HepG2 (cell line): ENCODE results near the gene ABCC10. TPM values are rescaled to one million over a fixed set of nuclear protein-coding genes. Genes with fewer than 3 reads are reported as not detected.

ENCODE experiments used
- BCLAF1 ChIP-seq: fragments of 450-650 bp; IDR thresholded peaks from 2 replicates; pipeline ENCODE4 v1.6.1; 2017; ENCODE audit warnings: mild to moderate bottlenecking
- CHD4 ChIP-seq: fragments of 200-600 bp; sonication (generic); IDR thresholded peaks from 2 replicates; pipeline ENCODE4 v1.7.0; 2017; ENCODE audit warnings: mild to moderate bottlenecking, low read length, borderline replicate concordance
- HNRNPK ChIP-seq: fragments of 200-400 bp; formaldehyde crosslinking; IDR thresholded peaks from 2 replicates; pipeline ENCODE4 v1.6.1; 2018; ENCODE audit warnings: low read length, low read depth, moderate library complexity, mild to moderate bottlenecking; ENCODE audit not compliant: poor library complexity, severe bottlenecking
- IRF2 ChIP-seq: IDR thresholded peaks from 2 replicates; pipeline ENCODE4 v1.6.1; 2018; ENCODE audit warnings: missing genetic modification reagents, missing compliant biosample characterization
- MEIS2 ChIP-seq: sonication (generic); formaldehyde crosslinking; IDR thresholded peaks from 2 replicates; pipeline ENCODE4 v1.9.0; 2021; ENCODE audit warnings: mild to moderate bottlenecking, missing genetic modification reagents
- MIXL1 ChIP-seq: IDR thresholded peaks from 2 replicates; pipeline ENCODE4 v1.6.1; 2016
- NFKB2 ChIP-seq: sonication (generic); formaldehyde crosslinking; IDR thresholded peaks from 2 replicates; pipeline ENCODE4 v1.4.0; 2020; ENCODE audit warnings: missing genetic modification reagents, borderline replicate concordance
- SIN3A ChIP-seq: IDR thresholded peaks from 2 replicates; pipeline ENCODE4 v1.6.1; 2011; ENCODE audit warnings: low read depth, mild to moderate bottlenecking, control low read depth, low read length, borderline replicate concordance
- THRA ChIP-seq: sonication (generic); formaldehyde crosslinking; IDR thresholded peaks from 2 replicates; pipeline ENCODE4 v1.4.0; 2020; ENCODE audit warnings: missing genetic modification reagents, borderline replicate concordance
- XBP1 ChIP-seq: sonication (generic); formaldehyde crosslinking; IDR thresholded peaks from 2 replicates; pipeline ENCODE4 v1.5.0; 2020; ENCODE audit warnings: missing genetic modification reagents
- ZNF136 ChIP-seq: sonication (generic); formaldehyde crosslinking; IDR thresholded peaks from 2 replicates; pipeline ENCODE4 v1.8.1; 2022; ENCODE audit warnings: low read depth, mild to moderate bottlenecking, moderate library complexity, missing genetic modification reagents
- ZNF224 ChIP-seq: sonication (generic); formaldehyde crosslinking; IDR thresholded peaks from 2 replicates; pipeline ENCODE4 v1.5.0; 2020; ENCODE audit warnings: mild to moderate bottlenecking, missing genetic modification reagents
- ZNF235 ChIP-seq: sonication (generic); formaldehyde crosslinking; IDR thresholded peaks from 2 replicates; pipeline ENCODE4 v1.8.1; 2023; ENCODE audit warnings: mild to moderate bottlenecking, missing genetic modification reagents, borderline replicate concordance
- ZNF253 ChIP-seq: sonication (generic); formaldehyde crosslinking; IDR thresholded peaks from 2 replicates; pipeline ENCODE4 v1.8.0; 2022; ENCODE audit warnings: mild to moderate bottlenecking, missing genetic modification reagents, borderline replicate concordance
- ZNF547 ChIP-seq: sonication (generic); formaldehyde crosslinking; IDR thresholded peaks from 2 replicates; pipeline ENCODE4 v1.5.1; 2020; ENCODE audit warnings: mild to moderate bottlenecking, missing genetic modification reagents
- ZNF562 ChIP-seq: sonication (generic); formaldehyde crosslinking; IDR thresholded peaks from 2 replicates; pipeline ENCODE4 v1.8.0; 2022; ENCODE audit warnings: missing genetic modification reagents, borderline replicate concordance
- ZNF569 ChIP-seq: sonication (generic); formaldehyde crosslinking; IDR thresholded peaks from 2 replicates; pipeline ENCODE4 v1.5.0; 2020; ENCODE audit warnings: mild to moderate bottlenecking, missing genetic modification reagents, moderate library complexity, borderline replicate concordance
- ZNF710 ChIP-seq: sonication (generic); formaldehyde crosslinking; IDR thresholded peaks from 2 replicates; pipeline ENCODE4 v1.5.0; 2020; ENCODE audit warnings: mild to moderate bottlenecking, missing genetic modification reagents, borderline replicate concordance
- polyA plus RNA-seq, 8 experiments: library from polyadenylated mRNA; depleted of rRNA in 3 of 8; stranded (reverse) in 7 of 8; unstranded in 1 of 8; fragments of >200 nt; fragmentation: Illumina TruSeq in 4 of 8; extraction: Trizol in 4 of 8; gene quantifications; 2 replicates each; pipeline versions ENCODE4 v1.2.1 to v1.2.3, GENCODE V29; 2011 to 2016; ENCODE audit warnings: low read depth in 4 of 8, missing spikeins in 1 of 8, mixed read lengths in 1 of 8; ENCODE audit not compliant: insufficient read depth in 1 of 8
- total RNA-seq, 5 experiments: library from RNA; depleted of rRNA; stranded (reverse); fragments of >200 nt; fragmentation: Illumina TruSeq; extraction: Trizol; gene quantifications; 2 replicates each; pipeline ENCODE4 v1.2.3, GENCODE V29; 2016; ENCODE audit warnings: low read depth in 1 of 5

Gene ABCC10
- total and polyA plus RNA-seq, 2 of the 13 experiments (the other 11 are each of a cell fraction or from before 2014, with no cell fraction given): 16.0 to 24.3 TPM

- peak; percentile 53; the same call in 1 of the 2 replicates for TF ChIP-seq ZNF710 (CRISPR knock-in tag)
- no peak for TF ChIP-seq BCLAF1
- TF ChIP-seq SIN3A: peak; percentile 53; the same call in 1 of the 2 replicates
- TF ChIP-seq MIXL1: no peak
- peak; percentile 87 for TF ChIP-seq THRA (CRISPR knock-in tag)
- TF ChIP-seq ZNF547 (CRISPR knock-in tag): peak; percentile 45; the same call in 1 of the 2 replicates
- no peak for TF ChIP-seq XBP1 (CRISPR knock-in tag)
- TF ChIP-seq IRF2: peak; percentile 82
- TF ChIP-seq CHD4: no peak
- peak; percentile 81 for TF ChIP-seq HNRNPK
- TF ChIP-seq ZNF136: peak; percentile 76; the same call in 1 of the 2 replicates
- TF ChIP-seq NFKB2: peak; percentile 49; the same call in 1 of the 2 replicates
- peak; percentile 34; the same call in 1 of the 2 replicates for TF ChIP-seq ZNF235 (CRISPR knock-in tag)
- TF ChIP-seq ZNF562: no peak
- no peak for TF ChIP-seq ZNF224 (CRISPR knock-in tag)
- TF ChIP-seq ZNF253 (CRISPR knock-in tag): no peak
- no peak for TF ChIP-seq ZNF569 (CRISPR knock-in tag)
- peak; percentile 14; the same call in 1 of the 2 replicates for TF ChIP-seq MEIS2 (CRISPR knock-in tag)
Measured at GRCh38 chr6:43454696-43455530, 27.6 kb downstream of the ABCC10 start (continued).
